Right hindlimb (tissue), 1 donor: ENCODE results near the gene HHAT.
A peak's percentile ranks its signal among the peaks of the same experiment; 100 is the strongest.

ENCODE experiments used
- DNase-seq: peaks from one replicate; pipeline ENCODE4 v3.0.0-alpha.2; 2018

The HHAT gene

DNA sequence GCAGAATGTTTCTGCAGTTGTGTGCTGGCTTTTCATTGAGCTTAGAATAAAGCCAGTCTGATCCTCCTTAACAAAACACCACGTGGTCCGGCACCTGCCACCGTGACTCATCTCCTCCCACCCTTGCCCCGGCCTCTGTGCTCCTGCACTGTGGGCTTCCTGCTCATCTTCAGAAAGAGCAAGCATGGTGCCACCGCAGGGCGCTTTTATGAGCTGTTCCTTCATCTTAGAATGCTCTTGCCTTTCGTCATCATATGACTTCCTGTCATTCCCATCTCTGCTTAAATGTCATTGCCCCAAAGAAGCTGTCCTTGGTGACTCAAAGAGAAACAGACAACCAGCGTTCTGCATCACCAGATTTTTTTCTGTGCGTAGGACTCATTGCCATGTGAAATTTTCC is 117.8 kb downstream of the HHAT start:
- no peak for DNase-seq

DNA sequence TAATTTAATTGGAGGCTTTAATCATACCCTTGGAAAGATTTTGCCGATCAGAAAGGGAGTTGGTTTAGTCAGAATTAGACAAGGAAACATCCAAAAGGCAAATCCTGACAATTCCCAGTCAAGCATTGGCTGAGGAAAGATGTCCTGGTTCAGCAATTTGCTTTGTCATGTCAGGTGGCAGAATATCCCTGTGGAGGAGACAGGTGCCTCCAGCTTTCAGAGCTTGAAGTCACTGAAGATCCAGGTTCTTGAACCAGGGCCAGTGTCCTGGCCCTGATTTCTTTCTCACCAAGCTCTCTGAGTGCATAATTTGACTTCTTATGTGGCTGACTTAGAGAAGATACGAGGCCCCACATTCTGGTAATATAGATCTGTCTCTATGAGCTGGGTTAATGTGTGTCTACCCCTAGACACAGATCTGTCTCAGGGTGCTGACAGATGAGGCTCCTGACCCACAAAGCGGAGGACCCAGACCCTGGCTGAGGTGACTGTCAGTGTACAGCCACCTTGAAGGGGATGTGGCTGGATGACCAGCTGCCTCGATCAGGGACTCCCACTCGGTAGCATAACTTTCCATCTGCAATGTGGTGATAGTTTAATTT is 118.9 kb downstream of the HHAT start:
- no peak for DNase-seq

DNA sequence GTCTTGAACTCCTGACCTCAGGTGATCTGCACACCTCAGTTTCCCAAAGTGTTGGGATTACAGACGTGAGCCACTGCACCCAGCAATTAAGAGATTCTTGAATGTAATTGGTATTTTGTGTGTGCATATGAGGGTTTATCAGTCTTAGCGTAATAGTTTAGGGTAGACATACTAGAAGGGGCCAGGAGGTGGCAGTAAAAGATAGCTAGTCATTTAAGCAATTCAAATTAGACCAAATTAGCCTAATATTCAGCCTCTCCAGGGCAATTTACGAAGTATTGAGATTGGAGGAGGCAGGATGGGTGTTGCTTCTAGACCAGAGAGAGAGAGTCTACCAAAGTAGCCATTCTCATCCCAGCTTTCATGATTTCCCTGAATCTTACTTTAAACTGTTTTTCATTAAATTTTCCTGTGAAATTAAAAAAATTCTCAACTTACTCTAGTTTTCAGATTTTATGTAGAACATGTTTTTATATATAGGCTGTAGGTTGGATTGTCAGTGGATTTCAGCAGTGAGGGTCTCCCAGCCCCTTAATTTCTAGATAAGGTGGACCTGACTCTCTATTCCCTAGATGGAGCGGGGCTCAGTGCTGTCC is 119.7 kb downstream of the HHAT start:
- DNase-seq, result no peak

DNA sequence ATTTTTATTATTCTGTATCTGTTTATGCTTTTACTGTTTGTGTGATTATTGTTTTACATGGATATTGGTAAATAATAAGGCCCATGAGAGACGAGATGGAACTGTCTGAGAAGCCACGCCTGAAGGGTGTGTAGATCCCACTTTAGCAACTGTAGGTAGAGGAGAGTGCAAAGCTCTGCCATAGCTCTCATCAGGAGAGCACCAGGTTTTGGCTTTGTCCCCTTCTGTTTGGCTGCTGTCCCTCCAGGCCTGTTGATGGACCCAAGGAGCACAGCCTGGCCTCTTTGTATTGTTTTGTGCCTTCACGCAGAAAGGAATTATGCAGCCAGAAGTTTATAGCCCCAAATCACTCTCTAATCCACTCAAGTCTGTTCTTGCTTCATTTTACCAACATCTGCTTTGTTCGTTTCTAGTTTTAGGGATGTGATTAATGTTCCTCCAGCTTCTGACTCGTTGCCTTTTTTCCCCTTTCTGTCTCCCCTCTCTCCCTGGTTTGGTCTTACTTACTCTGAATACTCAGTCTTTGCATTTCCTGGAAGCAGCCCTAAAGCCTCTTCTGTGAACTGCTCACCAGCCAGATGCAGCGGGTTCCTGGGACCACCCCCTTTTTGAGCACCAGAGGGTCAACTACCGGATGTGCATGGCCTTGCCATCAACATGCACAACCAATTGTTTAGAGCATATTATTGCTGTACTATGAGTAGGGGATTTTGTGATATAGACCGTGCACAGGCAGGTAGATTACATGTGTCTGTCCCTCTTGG is 127.3 kb downstream of the HHAT start:
- DNase-seq, result no peak

DNA sequence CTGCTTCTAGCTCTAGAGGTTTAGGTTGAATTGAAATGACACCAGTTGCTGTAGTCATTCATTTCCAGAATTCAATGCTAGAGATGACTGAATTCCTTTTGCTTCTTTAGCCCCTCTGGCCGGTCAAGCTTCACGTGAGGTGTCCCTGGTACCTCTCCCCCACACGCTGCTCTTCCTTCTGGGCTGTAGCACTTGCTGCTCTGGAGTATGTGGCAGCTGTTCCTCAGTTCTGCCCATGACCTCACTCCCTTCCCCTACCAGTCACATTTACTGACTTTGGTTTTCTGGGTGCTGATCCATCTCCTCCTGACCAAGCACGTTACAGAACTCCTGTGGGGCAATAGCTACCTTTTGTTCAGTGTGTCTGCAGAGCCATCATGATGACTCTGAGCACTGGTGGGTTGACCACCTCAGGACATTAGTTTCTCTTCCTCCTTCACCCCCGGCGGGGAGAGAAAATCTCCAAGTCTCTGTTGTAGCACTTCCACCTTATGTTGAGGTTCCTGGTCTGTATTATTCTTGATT is 128.1 kb downstream of the HHAT start:
- DNase-seq, result no peak

DNA sequence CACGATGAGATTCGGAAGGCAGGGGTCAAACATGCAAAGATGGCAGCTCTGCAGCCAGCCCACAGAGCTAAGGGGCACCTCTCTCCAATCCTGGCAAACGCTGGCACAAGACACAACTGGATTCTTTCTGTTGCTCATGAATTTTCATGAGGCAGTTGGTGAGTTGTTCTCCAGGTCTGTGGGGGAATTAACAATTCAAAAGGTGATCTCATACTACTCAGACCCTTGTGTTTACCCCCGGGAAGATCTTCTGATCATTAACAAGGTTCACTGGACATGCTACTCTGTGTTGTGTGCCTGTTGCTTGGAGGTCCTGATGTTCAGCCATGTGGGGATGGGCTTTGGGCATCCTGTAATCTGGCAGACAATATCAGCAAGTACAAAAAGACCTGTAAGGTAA is 128.9 kb downstream of the HHAT start:
- no peak for DNase-seq

DNA sequence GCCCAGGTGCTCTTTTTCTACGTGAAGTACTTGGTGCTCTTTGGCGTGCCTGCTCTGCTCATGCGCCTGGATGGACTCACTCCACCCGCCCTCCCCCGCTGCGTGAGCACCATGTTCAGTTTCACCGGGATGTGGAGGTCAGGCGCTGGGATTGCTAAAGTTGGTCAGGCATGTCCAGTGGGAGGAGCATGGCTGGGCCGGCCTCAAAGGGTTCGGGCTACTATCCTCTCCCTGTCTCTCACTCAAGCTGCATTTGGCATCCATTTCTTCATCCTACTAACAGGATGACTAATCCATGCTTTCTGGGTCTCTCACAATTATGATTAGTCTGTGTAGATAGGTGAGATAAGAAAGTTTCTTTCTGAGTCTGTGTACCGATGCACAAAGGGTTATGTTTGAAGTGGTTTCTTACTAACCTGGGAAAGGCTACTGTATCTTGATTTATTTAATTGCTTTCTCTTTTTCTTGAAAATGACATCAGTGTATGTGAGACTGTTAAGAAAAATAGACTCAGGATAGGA is 135.9 kb downstream of the HHAT start:
- DNase-seq, result no peak

DNA sequence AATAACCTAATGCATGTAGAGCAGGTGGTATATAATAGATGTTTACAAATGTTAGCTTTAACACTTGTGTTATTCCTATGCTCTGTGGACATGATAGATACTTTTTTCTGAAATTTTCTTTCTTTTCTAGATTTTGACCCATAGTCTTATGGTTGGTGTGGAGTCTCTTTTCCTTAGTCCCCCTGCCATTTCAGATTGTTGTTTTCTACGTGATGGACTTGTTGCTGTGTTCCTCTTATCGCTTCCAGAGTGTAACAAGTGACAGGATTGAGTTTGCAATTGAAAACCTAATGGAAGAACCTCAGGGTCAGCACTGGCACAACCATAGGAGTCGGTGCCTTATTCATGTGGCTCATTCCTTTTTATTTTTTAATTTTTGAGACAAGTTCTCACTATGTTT is 136.4 kb downstream of the HHAT start:
- no peak for DNase-seq

DNA sequence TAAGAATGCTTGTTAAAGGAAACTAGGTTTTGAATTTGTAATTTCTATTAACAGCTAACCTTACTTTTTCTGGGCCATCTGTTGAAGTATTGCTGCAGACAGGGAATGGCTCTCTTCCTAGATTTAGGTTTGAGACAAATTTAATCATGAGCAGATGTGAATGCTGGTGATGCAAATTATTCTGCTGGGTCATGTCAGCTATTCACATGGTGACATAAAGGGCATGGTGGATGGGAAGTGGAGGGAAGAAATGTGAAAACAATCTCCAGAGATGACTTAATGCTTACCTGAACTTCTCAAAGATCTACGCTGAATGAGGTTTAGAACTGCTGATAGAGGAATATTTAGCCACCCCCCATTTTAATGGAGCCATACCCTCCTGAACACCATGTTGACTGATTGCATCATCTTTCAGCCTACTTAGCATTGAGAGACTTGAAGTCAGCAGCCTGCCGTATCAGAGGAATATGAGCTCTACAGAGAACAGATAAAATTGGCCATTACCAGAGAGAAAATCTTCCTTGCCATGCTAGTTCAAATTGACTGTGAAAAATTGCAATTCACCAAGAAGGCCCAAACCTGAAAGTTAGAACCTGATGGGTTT is 138.8 kb downstream of the HHAT start:
- no peak for DNase-seq

DNA sequence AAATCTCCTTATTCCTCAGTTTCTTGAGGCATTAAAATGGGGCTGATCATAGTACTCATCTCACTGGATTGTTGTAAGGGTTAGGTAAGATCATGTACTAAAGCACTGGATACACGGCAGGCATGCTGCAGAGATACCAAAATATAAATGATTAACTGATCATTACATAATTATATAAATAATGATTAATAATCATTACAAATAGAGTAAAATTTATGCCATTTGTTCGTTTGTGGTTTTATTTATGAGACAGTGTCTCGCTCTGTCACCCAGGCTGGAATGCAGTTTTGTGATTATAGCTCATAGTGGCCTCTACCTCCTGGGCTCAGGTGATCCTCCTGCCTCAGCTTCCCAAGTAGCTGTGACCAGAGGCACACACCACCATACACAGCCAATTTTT is 140.7 kb downstream of the HHAT start:
- no peak for DNase-seq

DNA sequence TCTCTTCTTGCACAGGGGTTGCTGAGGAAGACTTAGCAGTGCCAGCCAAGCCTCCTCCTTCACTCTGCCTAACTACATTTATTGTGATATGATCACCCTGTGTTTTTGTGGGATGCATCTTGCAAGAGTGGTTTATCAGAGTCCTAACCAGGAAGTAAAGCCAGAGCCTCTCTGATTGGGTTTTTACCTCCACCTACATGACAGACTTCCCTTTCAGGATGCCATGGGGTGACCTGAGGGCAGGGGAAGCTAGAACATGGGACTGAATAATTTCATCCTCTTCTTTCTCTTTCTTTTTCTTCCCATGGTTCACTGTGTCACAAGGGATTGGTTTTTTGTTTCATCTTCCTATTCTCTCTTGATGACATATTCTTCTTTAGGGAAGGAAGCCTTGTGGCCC is 146.6 kb downstream of the HHAT start:
- no peak for DNase-seq

DNA sequence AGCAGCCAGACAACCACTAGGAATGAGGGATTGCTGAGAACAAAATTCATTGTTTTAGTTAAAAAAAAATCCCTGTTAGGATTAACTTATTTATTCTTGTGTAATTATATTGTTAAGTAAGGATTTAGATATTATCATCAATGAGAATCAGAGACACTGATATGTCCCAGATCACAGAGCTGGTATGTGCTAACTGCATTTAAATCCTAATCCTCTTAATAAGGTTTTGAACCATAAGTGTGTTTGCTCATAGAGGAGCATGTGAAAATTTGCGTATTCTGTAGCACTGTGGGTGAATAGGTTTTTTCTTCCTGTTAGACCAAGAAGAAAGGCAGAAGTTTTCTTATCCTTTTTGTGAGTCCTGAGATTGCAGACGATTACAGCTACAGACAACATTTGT is 147.1 kb downstream of the HHAT start:
- DNase-seq, result no peak

DNA sequence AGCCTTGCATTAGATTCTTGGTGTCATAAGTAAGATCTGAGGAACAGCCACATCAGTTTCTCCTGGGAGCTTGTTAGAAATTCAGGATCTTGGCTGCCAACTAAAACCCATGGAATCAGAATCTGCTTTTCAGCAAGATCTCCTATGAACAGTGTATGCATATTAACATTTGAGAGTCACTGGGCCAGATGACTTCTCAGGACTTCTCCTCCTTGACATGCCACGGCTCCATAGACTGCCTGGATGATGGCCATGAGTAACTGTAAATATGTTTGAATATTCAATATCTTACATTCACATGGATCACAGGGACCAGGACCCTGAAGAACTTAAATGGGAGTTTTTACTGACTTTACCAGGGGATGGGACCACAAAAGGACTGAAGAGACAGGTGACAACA is 148.0 kb downstream of the HHAT start:
- no peak for DNase-seq

DNA sequence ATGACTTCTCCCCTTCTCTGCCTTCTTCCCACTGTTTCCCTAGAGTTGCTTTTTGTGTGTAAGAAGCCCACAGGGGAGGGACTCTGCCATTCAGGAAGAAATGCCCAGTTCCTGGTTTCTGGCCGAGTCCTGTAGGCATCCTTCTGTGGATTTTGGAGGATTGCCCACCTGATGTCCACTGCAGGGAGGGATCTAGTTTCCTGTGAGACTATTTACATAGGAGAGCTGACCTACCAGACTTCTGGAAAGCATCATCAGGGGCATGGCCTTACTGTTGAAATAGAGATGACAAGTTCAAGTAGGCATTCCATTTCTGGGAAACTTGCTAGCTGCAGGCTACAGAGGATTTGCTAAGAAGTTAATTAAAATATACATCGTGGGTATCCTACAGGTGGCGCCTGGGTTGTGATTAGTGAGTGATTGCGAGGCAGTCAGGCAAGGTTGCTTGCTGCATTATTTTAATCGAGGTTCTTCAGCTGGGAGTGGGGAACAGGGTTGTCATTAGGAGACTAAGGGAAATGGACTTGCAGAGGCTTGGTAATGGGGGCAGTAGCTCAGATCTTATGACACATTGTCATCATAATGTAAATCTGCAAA is 148.7 kb downstream of the HHAT start:
- DNase-seq, result no peak

DNA sequence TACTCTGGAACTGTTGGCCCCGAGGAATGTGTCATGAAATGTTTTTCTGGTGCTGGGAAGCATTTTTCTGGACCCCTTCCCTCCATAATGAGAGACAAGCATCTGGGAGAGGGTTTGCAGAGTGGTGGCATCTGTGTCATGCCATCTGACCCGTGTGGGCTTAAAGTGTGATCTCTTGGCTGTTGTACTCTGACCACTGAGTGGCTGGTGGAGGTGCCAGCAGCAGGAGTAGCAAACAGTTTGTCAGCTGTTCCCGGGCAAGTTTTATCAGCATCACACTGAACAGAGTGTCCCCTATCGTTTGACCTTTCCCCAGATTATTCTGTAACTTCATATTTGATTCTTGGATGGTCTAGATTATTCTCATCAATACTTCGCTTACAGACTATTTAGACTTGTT is 150.1 kb downstream of the HHAT start:
- DNase-seq, result no peak

DNA sequence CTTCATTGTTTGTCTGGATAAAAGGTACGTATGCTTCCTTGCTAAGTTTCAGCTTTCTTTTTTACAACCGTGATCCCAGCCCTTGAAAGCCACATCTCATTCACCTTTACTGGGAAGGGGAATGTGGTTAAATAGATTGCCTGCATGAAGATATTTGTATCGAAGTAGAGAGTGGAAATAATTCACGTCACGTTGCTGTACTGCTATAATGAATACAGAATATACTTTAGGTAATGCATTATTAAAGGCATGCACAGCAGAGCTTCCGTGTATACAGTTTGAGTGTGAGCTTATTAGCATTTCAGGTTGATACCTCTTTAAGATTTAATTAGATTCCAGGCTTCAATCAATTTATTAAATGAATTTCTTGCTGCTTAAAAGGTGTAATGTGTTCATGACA is 153.8 kb downstream of the HHAT start:
- no peak for DNase-seq

DNA sequence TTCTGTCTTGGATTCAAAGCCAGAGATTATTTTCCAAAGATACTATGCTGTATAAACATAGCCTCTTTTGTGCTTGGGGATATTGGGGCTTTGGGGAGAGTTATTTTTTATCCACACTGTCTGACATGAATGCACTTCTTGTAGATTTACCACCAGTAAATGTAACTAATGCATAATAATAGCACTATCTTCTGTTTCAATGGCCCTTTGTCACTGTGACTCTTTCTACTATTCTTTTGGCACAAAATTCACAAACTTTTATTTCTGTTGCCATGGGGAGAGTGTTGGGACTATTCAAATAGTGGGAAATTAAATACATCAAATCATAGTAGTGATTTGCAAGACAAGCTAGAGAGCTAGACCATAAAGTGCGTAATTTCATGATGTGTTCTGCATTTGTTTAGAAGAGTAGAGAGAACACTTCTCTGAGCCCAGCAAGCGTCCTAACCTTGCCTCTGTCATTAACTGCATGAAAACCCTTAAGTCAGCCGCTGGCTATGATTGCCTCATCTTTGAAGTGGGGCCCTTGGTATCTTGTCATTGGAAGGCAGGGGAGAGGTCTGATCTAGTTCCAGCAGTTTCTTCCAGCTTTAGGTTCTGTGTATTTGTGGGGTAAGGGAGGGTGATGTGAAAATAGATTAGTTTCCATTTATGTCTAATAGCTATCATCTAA is 154.4 kb downstream of the HHAT start:
- DNase-seq, result no peak

DNA sequence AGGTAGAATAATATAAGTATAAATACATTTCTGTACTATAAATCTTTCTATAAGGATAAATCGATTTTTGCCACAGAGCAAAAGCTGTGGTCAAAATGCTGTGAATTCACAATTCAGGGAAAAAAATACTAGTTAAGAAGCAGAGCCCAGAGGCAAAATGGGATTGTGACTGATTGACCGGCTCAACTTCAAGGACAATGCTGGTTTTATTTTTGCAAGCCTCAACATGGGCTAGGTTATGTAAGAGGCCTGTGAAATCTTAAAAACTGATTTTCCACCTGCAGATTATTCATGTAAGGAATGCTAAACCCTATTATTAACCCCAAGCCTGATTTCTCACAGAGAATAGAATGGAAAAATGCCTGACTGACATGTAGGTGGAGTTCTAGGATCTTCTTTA is 155.1 kb downstream of the HHAT start:
- DNase-seq, result no peak

DNA sequence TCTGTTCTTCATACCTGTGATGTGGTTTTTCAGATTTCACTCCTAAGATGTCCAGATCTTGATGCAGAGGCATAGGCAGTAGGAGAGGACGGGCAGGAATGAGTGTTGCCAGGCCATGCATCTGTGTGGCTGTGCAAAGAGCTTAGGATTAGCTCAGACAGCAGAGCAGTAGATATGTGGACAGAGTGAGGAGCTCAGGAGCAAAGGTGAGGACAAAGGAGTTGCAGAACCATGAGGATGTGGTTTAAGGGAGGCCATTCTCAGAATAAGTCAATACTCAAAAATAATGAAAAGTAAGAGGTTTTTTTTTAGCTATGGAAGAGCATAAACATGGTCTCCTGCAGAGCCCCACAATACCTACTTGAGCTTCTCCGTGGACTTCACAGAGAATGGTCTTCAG is 158.3 kb downstream of the HHAT start:
- no peak for DNase-seq

DNA sequence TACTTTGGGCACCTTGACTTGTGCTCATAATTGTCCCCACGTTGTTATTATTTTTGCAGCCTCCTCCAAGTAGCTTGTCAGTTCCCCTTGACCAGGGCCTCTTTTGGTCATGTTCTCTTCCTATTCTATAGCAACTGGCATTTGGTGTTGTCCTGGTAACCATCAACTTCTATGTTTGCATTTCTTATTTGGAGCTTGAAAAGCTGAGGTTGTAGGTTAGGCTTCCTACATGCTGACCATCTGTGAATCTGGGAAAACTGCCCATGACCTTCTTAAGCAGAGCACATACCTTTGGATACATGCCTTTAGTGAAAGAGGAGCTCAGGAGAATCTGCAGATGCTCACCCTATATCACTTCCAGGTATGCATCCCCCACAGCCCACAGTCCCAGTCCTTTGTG is 160.8 kb downstream of the HHAT start:
- DNase-seq, result peak; percentile 24

DNA sequence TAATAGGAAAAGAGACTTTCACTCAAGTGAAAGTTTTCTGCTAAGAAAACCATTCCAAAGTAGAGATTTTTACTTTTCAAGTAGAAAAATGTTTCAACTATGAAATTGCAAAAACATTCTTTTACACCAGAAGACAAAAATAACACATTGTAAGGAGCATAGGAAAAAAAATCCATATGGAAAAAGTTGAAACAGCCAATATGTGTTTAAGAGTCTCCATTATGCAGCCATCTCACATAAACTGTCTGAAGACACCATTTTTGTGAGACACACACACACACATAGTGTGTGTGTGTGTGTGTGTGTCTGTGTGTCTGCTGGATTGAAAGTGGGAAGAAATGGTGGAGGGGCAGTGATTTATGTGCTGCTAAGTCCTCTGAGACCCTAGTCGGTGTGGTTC is 162.1 kb downstream of the HHAT start:
- peak; percentile 29 for DNase-seq

DNA sequence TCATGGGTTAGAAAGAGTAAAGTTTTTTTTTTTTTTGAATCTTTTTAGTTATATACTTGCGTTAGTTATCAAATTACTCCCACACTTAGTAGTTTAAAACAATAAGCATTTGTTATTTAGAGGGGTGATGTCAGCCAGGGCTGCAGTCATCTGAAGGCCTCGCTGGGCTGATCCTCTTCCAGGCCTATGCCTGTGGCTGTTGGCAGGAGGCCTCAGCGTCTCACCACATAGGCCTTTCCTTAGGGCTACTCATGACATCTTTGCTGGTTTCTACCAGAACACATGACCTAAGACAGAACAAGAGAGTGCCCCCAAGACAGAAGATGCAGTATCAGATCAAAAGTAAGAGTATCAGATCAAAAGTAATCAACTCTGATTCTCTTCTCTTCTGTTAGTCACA is 167.4 kb downstream of the HHAT start:
- no peak for DNase-seq

DNA sequence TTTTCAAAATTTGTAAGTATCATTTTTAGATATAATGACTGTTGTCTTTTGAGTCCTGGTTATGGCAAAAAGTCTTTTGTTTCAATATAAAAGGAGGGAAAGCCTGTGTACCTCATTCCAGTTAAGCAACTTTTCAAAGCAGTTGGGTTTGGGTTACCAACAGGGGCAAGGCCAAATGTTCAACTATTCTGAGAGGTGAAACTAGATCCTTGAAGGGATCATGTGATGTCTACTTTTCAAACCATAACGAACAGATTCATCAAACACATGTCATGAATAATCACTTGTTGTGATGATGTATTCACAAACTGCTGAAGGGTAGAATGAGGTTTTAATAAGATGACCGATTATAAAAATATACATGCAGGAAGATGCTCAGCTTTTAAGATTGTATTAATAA is 171.3 kb downstream of the HHAT start:
- DNase-seq, result no peak
